COLO829 (cell line): ENCODE measurements around the gene GDPD4.

Experiments
- DNase-seq: peaks from one replicate; pipeline ENCODE4 v3.0.0; 2012; ENCODE audit warnings: low spot score

Gene GDPD4

GRCh38 chr11:77236901-77237300, 64.6 kb downstream of the GDPD4 start:
- no peak for DNase-seq

GRCh38 chr11:77233011-77233410, 68.5 kb downstream of the GDPD4 start:
- no peak for DNase-seq

- DNase-seq: no peak
Measured at GRCh38 chr11:77232242-77232641, 69.2 kb downstream of the GDPD4 start.

GRCh38 chr11:77231800-77232199, 69.7 kb downstream of the GDPD4 start:
- no peak for DNase-seq

- no peak for DNase-seq
Measured at GRCh38 chr11:77230878-77231605, 70.4 kb downstream of the GDPD4 start.

GRCh38 chr11:77223797-77224196, 77.7 kb downstream of the GDPD4 start:
- DNase-seq: no peak

- no peak for DNase-seq
Measured at GRCh38 chr11:77217156-77217555, 84.3 kb downstream of the GDPD4 start.

GRCh38 chr11:77215106-77215505, 86.4 kb downstream of the GDPD4 start:
- DNase-seq: no peak

GRCh38 chr11:77214557-77214956, 86.9 kb downstream of the GDPD4 start:
- DNase-seq: no peak

- DNase-seq: no peak
Measured at GRCh38 chr11:77213589-77214428, 87.7 kb downstream of the GDPD4 start.

- no peak for DNase-seq
Measured at GRCh38 chr11:77213029-77213579, 88.4 kb downstream of the GDPD4 start.

GRCh38 chr11:77212314-77213007, 89.0 kb downstream of the GDPD4 start:
- DNase-seq: no peak

- no peak for DNase-seq
Measured at GRCh38 chr11:77211594-77212251, 89.8 kb downstream of the GDPD4 start.

- DNase-seq: no peak
Measured at GRCh38 chr11:77211040-77211451, 90.4 kb downstream of the GDPD4 start.

- no peak for DNase-seq
Measured at GRCh38 chr11:77209663-77210062, 91.8 kb downstream of the GDPD4 start.

GRCh38 chr11:77208535-77208934, 93.0 kb downstream of the GDPD4 start:
- no peak for DNase-seq

GRCh38 chr11:77207618-77208313, 93.7 kb downstream of the GDPD4 start:
- no peak for DNase-seq

GRCh38 chr11:77207019-77207485, 94.4 kb downstream of the GDPD4 start:
- DNase-seq: no peak

GRCh38 chr11:77206264-77207018, 95.0 kb downstream of the GDPD4 start:
- no peak for DNase-seq

GRCh38 chr11:77205467-77206263, 95.8 kb downstream of the GDPD4 start:
- no peak for DNase-seq
